Rectal smooth muscle tissue (tissue), 1 donor: ENCODE data around the gene PRSS8.
"Not testable (repeated sequence)": the region's sequence is repeated elsewhere in the genome, so short reads cannot be mapped to it uniquely, and the experiment has no call there.

Experiments
- H3K27ac ChIP-seq: one replicate; pipeline ENCODE4 v1.7.0; 2013; ENCODE audit warnings: low read depth, low read length, inconsistent platforms
- H3K27me3 ChIP-seq: one replicate; pipeline ENCODE4 v1.7.0; 2013; ENCODE audit warnings: low read length; ENCODE audit not compliant: control insufficient read depth, insufficient read depth
- H3K36me3 ChIP-seq: one replicate; pipeline ENCODE4 v1.7.0; 2013; ENCODE audit warnings: low read length; ENCODE audit not compliant: control insufficient read depth, insufficient read depth
- H3K4me1 ChIP-seq: one replicate; pipeline ENCODE4 v1.7.0; 2013; ENCODE audit warnings: low read length; ENCODE audit not compliant: control insufficient read depth, insufficient read depth
- H3K4me3 ChIP-seq: one replicate; pipeline ENCODE4 v1.7.0; 2013; ENCODE audit warnings: low read length
- H3K9ac ChIP-seq: one replicate; pipeline ENCODE4 v1.7.0; 2013; ENCODE audit warnings: low read length

The PRSS8 gene

DNA sequence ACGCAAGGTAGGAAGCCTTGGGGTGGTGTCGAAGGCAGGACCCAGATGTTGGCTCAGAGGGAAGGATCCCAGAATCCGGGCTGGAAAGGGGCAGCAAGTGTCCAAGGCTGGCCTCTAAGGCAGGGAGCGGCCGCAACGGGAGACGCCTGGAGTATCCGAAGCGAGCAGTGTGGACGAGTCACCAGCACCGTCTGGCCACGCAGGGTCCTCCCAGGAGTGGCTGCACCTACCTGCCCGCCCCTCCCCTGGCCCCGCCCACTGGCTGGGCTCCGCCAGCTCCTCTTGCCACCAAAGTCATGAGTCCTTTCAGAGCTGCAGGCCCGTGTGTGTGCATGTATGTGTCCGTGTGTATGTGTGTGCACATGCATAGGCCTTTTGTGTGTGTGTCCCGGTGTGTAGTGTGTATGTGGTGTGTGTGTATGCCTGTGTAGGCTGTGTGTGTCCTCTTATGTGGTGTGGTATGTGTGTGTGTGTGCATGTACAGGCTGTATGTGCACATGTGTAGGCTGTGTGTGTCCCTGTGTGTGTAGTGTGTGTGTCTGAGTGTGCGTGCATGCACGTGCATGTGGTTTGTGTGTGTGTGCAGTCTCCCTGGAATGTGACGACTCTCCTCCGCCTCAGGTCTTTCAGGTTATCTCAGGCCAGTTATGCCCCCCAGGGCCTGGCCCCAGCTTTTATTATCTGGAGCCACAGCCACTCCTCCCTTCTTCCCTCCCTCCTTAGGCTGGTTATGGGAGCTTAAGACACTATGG, at the start of gene PRSS8:
Gene PRSS8 (minus strand): TSS at position 193 of the 752 bp plus-strand sequence. CDS start 229 bp downstream, outside the sequence.
- H3K27me3 ChIP-seq = no peaks in the 10 kb centered on the region
- H3K4me1 ChIP-seq = no peaks in the 10 kb centered on the region
- no peak within 1 kb of the TSS for H3K27ac ChIP-seq
- H3K9ac ChIP-seq = peak within 1 kb of the TSS; percentile 64
- H3K4me3 ChIP-seq = peak within 1 kb of the TSS; percentile 70
- H3K36me3 ChIP-seq = peaks cover 3% of the 10 kb centered on the region

DNA sequence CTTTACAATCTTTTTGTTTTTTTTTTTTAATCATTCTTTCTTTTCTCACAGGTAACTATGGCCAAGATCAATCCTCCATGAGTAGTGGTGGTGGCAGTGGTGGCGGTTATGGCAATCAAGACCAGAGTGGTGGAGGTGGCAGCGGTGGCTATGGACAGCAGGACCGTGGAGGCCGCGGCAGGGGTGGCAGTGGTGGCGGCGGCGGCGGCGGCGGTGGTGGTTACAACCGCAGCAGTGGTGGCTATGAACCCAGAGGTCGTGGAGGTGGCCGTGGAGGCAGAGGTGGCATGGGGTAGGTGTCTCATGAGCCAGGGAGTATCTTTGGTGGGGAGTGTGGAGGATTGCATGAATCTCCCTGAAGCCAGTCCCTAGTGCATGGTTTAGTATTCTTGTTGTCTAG, 49.4 kb upstream of the PRSS8 start:
- H3K4me3 ChIP-seq = no peak overlapping the region
- H3K27me3 ChIP-seq = no peaks in the 10 kb centered on the region
- H3K9ac ChIP-seq = no peak overlapping the region
- peaks cover 15% of the 10 kb centered on the region for H3K4me1 ChIP-seq
- peaks cover 49% of the 10 kb centered on the region for H3K36me3 ChIP-seq
- H3K27ac ChIP-seq = no peak overlapping the region

GRCh38 chr16:31183432-31184428, 48.2 kb upstream of the PRSS8 start:
- H3K36me3 ChIP-seq = peaks cover 37% of the 10 kb centered on the region
- H3K4me3 ChIP-seq = peak overlapping the region; percentile 12
- peaks cover 18% of the 10 kb centered on the region for H3K4me1 ChIP-seq
- H3K27me3 ChIP-seq = no peaks in the 10 kb centered on the region
- no peak overlapping the region for H3K27ac ChIP-seq
- H3K9ac ChIP-seq = no peak overlapping the region

DNA sequence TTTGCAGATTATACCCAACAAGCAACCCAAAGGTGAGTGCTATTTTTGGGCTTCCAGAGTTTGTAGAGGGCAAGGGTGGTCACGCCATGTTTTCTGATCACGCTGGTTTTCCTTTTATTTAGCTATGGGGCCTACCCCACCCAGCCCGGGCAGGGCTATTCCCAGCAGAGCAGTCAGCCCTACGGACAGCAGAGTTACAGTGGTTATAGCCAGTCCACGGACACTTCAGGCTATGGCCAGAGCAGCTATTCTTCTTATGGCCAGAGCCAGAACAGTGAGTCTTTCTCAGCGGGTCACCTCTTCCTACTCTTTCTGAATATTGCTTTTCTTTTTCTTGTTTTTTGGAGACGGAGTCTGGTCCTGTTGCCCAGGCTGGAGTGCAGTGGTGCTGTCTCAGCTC, 46.9 kb upstream of the PRSS8 start:
- H3K27ac ChIP-seq = no peak overlapping the region

GRCh38 chr16:31181102-31181830, 45.7 kb upstream of the PRSS8 start:
- Histone ChIP-seq H3K27me3 (no peaks in the 10 kb centered on the region), H3K4me1 (peaks cover 18% of the 10 kb centered on the region), H3K27ac (no peak overlapping the region), H3K4me3 (peak overlapping the region; percentile 93), H3K36me3 (peaks cover 25% of the 10 kb centered on the region), H3K9ac (peak overlapping the region; percentile 13)

More for the DNA sequence above, 46.9 kb upstream of the PRSS8 start:
- no peak overlapping the region for H3K9ac ChIP-seq
- no peaks in the 10 kb centered on the region for H3K27me3 ChIP-seq
- H3K36me3 ChIP-seq = peaks cover 31% of the 10 kb centered on the region
- H3K4me3 ChIP-seq = peak overlapping the region; percentile 93
- H3K4me1 ChIP-seq = peaks cover 18% of the 10 kb centered on the region

- Histone ChIP-seq H3K27me3 (no peaks in the 10 kb centered on the region), H3K4me1 (peaks cover 18% of the 10 kb centered on the region), H3K4me3 (peak within 1 kb of the TSS; percentile 93), H3K27ac (peak within 1 kb of the TSS; percentile 99), H3K9ac (peak within 1 kb of the TSS; percentile 89), H3K36me3 (peaks cover 13% of the 10 kb centered on the region)
Observed at GRCh38 chr16:31179747-31180459, 44.4 kb upstream of the PRSS8 start, which contains the start of gene FUS. FUS (plus strand) TSS chr16:31180139; CDS start chr16:31180215, 76 bp downstream.

DNA sequence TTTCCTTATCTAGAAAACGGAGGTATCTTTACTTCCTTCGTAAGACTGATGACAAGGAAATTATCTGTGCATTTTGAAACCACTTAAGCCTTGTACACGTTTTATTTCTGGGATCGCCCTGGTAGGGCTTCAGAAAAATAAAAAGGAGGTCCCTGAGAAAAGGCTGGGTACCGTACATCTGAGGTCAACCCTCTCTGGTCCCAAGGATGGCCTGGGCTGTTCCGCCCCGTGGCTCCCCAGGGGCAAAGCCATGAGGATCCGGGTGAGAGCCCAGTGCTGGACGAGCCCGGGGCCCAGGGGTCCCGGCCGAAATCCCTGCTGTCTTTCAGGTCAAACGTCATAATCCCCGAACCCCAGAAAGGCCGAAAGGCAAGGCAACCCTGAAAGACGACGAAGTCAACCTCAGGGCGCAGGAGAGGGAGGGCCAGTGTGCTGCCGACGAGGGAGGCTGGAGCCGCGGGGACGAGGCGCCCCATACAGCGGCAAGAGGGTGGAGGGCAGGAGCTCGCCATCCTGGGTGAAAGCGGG, 43.8 kb upstream of the PRSS8 start:
- Histone ChIP-seq H3K9ac (peak overlapping the region; percentile 63), H3K36me3 (peaks cover 9% of the 10 kb centered on the region), H3K27ac (peak overlapping the region; percentile 99), H3K4me1 (peaks cover 18% of the 10 kb centered on the region), H3K4me3 (peak overlapping the region; percentile 93), H3K27me3 (no peaks in the 10 kb centered on the region)

- Histone ChIP-seq H3K9ac (no peak overlapping the region), H3K27ac (no peak overlapping the region), H3K27me3 (no peaks in the 10 kb centered on the region), H3K4me3 (peak overlapping the region; percentile 32), H3K4me1 (peaks cover 10% of the 10 kb centered on the region), H3K36me3 (no peaks in the 10 kb centered on the region)
Observed at GRCh38 chr16:31177136-31177535, 41.6 kb upstream of the PRSS8 start.

- H3K27me3 ChIP-seq, H3K9ac ChIP-seq, H3K27ac ChIP-seq, H3K4me3 ChIP-seq, H3K36me3 ChIP-seq, H3K4me1 ChIP-seq: not testable (repeated sequence)
Observed at GRCh38 chr16:31170048-31170447, 34.5 kb upstream of the PRSS8 start.

DNA sequence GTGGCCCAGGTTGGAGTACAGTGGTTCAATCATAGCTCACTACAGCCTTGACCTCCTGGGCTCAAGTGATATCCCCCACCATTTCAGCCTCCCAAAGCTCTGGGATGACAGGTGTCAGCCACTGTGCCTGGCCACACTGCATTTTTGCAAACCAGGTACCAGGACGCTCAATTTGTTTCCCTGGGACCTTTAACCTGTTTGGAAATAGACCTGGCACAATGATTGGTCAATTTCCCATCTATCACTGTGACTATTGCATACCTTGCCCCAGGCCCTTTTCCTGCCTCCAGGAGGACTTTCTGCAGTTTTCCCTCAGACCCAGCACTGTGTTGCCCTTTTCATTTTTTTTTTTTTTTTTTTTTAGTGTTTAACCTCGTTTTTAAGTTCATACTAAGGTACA, 33.3 kb upstream of the PRSS8 start:
- no peaks in the 10 kb centered on the region for H3K36me3 ChIP-seq
- no peaks in the 10 kb centered on the region for H3K27me3 ChIP-seq
- no peaks in the 10 kb centered on the region for H3K4me1 ChIP-seq
- H3K9ac ChIP-seq = no peak overlapping the region
- H3K4me3 ChIP-seq = no peak overlapping the region
- H3K27ac ChIP-seq = no peak overlapping the region

GRCh38 chr16:31167315-31167714, 31.8 kb upstream of the PRSS8 start:
- no peaks in the 10 kb centered on the region for H3K27me3 ChIP-seq

More at GRCh38 chr16:31167315-31167714, 31.8 kb upstream of the PRSS8 start:
- no peak overlapping the region for H3K4me3 ChIP-seq
- no peak overlapping the region for H3K27ac ChIP-seq
- no peaks in the 10 kb centered on the region for H3K4me1 ChIP-seq
- H3K36me3 ChIP-seq = no peaks in the 10 kb centered on the region
- H3K9ac ChIP-seq = no peak overlapping the region
